Retinal pigment epithelial cell (primary cell): ENCODE measurements around the gene USP7.
"Not testable (repeated sequence)": the region's sequence is repeated elsewhere in the genome, so short reads cannot be mapped to it uniquely, and the experiment has no call there.

Experiments used
- DNase-seq: peaks from one replicate; pipeline ENCODE4 v3.0.0-alpha.2; 2010; ENCODE audit warnings: low read depth
- H3K4me3 ChIP-seq: 2 replicates; pipeline ENCODE4 v1.5.1; 2011; ENCODE audit warnings: mild to moderate bottlenecking, low read length, control low read depth, moderate library complexity
- CTCF ChIP-seq: conservative IDR thresholded peaks from 2 replicates; pipeline ENCODE4 v1.5.1; 2011; ENCODE audit warnings: low read depth, low read length, control low read depth, inconsistent platforms

USP7 gene

GRCh38 chr16:8975039-8975438 is 11.3 kb upstream of the USP7 start:
- H3K4me3 ChIP-seq = no peak overlapping the region
- no peak for TF ChIP-seq CTCF
- no peak for DNase-seq

- TF ChIP-seq CTCF = no peak
- H3K4me3 ChIP-seq = no peak overlapping the region
- no peak for DNase-seq
These were observed 9.3 kb upstream of the USP7 start for GRCh38 chr16:8972843-8973586.

DNA sequence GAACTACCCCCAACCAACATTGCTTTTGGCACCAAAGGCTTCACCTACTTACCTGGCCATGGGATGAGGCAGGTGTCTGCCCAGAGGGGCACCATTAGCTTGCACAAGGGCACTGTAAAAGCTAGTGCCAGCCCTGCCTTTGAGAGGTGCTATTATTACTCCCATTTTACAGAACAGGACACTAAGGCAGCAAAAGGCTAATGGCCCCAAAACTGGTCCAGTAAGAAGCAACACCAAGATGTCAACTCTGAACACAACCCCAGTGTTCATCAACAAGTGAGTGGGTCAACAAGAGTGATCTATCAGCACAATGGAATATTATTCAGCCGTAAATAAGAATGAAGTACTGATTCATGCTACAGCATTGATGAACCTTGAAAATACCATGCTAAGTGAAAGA is 7.7 kb upstream of the USP7 start:
- no peak for TF ChIP-seq CTCF

DNA sequence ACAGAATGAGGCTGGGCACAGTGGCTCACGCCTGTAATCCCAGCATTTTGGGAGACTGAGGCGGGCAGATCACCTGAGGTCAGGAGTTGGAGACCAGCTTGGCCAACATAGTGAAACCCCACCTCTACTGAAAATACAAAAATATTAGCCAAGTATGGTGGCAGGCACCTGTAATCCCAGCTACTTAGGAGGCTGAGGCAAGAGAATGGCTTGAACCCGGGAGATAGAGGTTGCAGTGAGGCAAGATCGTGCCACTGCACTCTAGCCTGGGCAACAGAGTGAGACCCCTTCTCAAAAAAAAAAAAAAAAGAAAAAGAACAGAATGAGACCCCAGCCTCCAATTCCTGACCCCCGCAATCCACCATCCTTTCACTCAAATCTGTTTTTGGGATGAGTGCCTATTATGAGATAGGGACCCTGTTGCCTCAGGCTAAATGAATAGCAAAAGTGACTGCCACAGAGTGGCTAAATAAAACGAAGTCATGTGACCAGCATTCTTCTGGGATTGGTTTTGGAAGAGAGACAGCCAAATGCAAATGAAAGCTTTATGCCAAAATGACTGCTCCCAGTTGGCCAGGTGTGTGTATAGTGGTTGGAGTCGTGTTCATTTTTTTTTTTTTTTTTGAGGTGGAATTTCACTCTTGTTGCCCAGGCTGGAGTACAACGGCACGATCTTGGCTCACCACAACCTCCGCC is 5.6 kb upstream of the USP7 start:
- DNase-seq, H3K4me3 ChIP-seq: not testable (repeated sequence)

More for the DNA sequence above, 7.7 kb upstream of the USP7 start:
- no peak for DNase-seq
- H3K4me3 ChIP-seq = no peak overlapping the region

- not testable (repeated sequence) for DNase-seq, H3K4me3 ChIP-seq
These were observed 4.3 kb upstream of the USP7 start for GRCh38 chr16:8968054-8968453.

GRCh38 chr16:8967132-8967821 is 3.6 kb upstream of the USP7 start:
- no peak for DNase-seq
- H3K4me3 ChIP-seq = no peak overlapping the region

GRCh38 chr16:8966817-8967131 is 3.1 kb upstream of the USP7 start:
- TF ChIP-seq CTCF = no peak
- H3K4me3 ChIP-seq = no peak overlapping the region
- no peak for DNase-seq

More at GRCh38 chr16:8967132-8967821, 3.6 kb upstream of the USP7 start:
- no peak for TF ChIP-seq CTCF

DNA sequence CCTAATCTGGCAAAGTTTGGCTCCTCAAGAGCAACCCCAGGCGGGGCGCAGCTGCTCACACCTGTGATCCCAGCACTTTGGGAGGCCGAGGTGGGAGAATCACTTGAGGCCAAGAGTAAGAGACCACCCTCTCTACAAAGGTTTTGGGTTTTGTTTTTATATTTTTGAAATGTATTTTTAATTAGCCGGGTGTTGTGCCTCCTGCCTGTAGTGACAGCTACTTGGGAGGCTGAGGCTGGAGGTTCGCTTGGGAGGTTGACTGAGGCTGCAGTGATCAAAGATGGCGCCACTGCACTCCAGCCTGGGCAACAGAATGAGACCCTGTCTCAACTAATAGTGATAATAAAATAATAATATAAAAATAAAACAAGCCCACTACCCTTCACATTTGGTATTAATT is 756 bp upstream of the USP7 start:
- no peak for DNase-seq
- H3K4me3 ChIP-seq = peak overlapping the region; percentile 60
- TF ChIP-seq CTCF = no peak
